Ovary (tissue), 9 donors: Measurements from ENCODE around the gene GRIK3. TPM values are rescaled to one million over a fixed set of nuclear protein-coding genes. Genes with fewer than 3 reads are reported as not detected.

Source experiments
- DNase-seq, 5 donors: peaks; one replicate each; pipeline ENCODE4 v3.0.0-alpha.2; 2019 to 2020
- H3K27ac ChIP-seq, 2 donors: fragments of 200-600 bp; one replicate each; pipeline versions ENCODE4 v1.5.1 to v1.8.0; 2019 to 2022
- H3K27me3 ChIP-seq: fragments of 200-600 bp; one replicate; pipeline ENCODE4 v1.8.0; 2022
- H3K36me3 ChIP-seq: fragments of 200-600 bp; sonication (generic); one replicate; pipeline ENCODE4 v1.5.1; 2019
- H3K4me1 ChIP-seq: one replicate; pipeline ENCODE4 v1.8.1; 2013; ENCODE audit warnings: mild to moderate bottlenecking, moderate library complexity; ENCODE audit not compliant: insufficient read depth
- H3K4me3 ChIP-seq: fragments of 200-600 bp; sonication (generic); one replicate; pipeline ENCODE4 v1.5.1; 2017
- H3K9me3 ChIP-seq, 2 donors: fragments of 200-600 bp in 1 of 2; sonication (generic) in 1 of 2; one replicate each; pipeline versions ENCODE4 v1.5.1 to v1.8.1; 2013 to 2019; ENCODE audit warnings: mild to moderate bottlenecking in 1 of 2, moderate library complexity in 1 of 2
- EP300 ChIP-seq: sonication (generic); formaldehyde crosslinking; IDR thresholded peaks from one replicate; pipeline ENCODE4 v1.6.1; 2017; ENCODE audit warnings: antibody characterized with exemption
- POLR2A ChIP-seq: fragments of 450-650 bp; IDR thresholded peaks from one replicate; pipeline ENCODE4 v1.6.1; 2017; ENCODE audit warnings: antibody characterized with exemption, mild to moderate bottlenecking, moderate library complexity
- WGBS, 3 donors: extraction: QIAGEN DNeasy Blood & Tissue Kit in 1 of 3; methylation state at CpG; one replicate each; pipeline versions ENCODE4 v1.1.5 to v1.1.7; 2013 to 2017; 5-methylcytosine and 5-hydroxymethylcytosine counted together
- intact Hi-C, 4 donors: fragments of 100-400 bp; cut with DNase I; formaldehyde crosslinking; loops; one replicate each; pipeline versions ENCODE4 v1.11.0 to v1.15.1; 2022 to 2023
- polyA plus RNA-seq, 2 donors: library from polyadenylated mRNA; stranded (reverse); fragments of 200-250 nt in 1 of 2; fragments of 350-450 nt in 1 of 2; fragmentation: Illumina TruSeq in 1 of 2; extraction: RNeasy Lipid Tissue Mini Kit (QIAGEN cat#74804) in 1 of 2; gene quantifications; one replicate each; pipeline ENCODE4 v1.2.3, GENCODE V29; 2013 to 2014
- total RNA-seq, 7 donors: library from RNA; depleted of rRNA in 2 of 7; stranded (reverse); fragments of >200 nt in 2 of 7; fragmentation: NEBNext Ultra II Directional in 3 of 7; extraction: Animal tissue kit (Norgen Biotek cat#: 25700) in 3 of 7; gene quantifications; one replicate each; pipeline versions ENCODE4 v1.1.0 to v1.2.4, GENCODE V29; 2016 to 2023
- TF ChIP-seq, protein P1 (sequence below), 3 donors: fragments of 450-650 bp in 2 of 3; fragments of 200-600 bp in 1 of 3; IDR thresholded peaks; one replicate each; pipeline versions ENCODE4 v1.5.1 to v1.8.0; 2016 to 2022; ENCODE audit warnings: antibody characterized with exemption in 3 of 3, mild to moderate bottlenecking in 1 of 3
- donor health status: DM: no; HTN: no; CAD: no; lungs with moderate emphysema.
- donor health status: DM: no; HTN: no; CAD: no.
- donor health status: Bipolar disorder and iron deficiency.
- donor health status: DM: yes; HTN: yes; CAD: no.
- donor health status: DM: no; HTN: no; CAD: no.
- donor health status: DM: yes; HTN: yes; CAD: no.

The GRIK3 gene
- total and polyA plus RNA-seq, 9 donors: 0.11 to 0.97 (median 0.32) TPM; not detected in 2

DNA sequence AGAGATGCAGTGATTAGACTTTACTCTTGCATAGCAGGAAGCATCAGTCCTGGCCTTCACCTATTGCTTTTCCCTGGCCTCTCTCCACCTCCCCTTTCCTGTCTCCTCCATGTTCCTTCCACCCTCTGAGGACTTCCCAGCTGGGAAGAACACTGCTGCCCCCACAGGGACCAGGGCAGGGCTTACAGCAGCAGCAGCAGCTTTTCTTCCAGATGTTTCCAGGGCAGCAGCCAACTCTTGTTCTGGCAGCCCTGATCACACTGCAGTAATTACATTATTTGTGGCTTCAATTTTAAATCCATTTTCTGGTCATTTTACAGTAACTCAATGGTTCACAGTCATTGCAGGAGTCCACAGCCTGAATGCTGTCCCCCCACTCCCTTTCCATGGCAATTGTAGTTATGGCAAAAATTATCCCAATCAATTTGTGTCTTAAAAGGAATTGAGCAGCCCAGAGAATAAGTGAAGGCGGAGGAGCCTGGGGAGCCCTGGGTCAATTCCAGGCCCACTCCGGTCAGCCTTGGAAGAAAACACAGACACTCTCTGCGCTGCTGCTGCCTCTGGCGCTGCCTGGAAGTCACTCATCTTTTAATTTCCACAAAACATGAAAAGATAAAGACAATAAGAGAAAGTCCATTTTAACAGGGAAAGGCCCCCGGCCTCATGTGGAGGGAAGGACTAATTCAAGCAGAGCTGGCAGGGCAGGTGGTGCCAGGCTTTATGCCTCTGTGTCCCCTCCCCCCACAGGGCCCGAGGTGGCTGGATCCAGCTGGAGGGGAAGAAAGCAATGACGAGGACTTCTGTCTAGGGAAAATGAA is 148.6 kb downstream of the GRIK3 start:
- TF ChIP-seq, protein P1, sequence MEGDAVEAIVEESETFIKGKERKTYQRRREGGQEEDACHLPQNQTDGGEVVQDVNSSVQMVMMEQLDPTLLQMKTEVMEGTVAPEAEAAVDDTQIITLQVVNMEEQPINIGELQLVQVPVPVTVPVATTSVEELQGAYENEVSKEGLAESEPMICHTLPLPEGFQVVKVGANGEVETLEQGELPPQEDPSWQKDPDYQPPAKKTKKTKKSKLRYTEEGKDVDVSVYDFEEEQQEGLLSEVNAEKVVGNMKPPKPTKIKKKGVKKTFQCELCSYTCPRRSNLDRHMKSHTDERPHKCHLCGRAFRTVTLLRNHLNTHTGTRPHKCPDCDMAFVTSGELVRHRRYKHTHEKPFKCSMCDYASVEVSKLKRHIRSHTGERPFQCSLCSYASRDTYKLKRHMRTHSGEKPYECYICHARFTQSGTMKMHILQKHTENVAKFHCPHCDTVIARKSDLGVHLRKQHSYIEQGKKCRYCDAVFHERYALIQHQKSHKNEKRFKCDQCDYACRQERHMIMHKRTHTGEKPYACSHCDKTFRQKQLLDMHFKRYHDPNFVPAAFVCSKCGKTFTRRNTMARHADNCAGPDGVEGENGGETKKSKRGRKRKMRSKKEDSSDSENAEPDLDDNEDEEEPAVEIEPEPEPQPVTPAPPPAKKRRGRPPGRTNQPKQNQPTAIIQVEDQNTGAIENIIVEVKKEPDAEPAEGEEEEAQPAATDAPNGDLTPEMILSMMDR (IDR thresholded peaks at IDR 0.05): no peak
- TF ChIP-seq POLR2A (no peak), EP300 (no peak)
- Histone ChIP-seq H3K27ac (no peak overlapping the region), H3K9me3 (no peaks in the 10 kb centered on the region), H3K4me3 (no peak overlapping the region), H3K36me3 (no peaks in the 10 kb centered on the region), H3K27me3 (no peaks in the 10 kb centered on the region), H3K4me1 (no peaks in the 10 kb centered on the region)
- 43 to 47% (median 45%) methylated on average over 7 of the region's 7 CpGs for WGBS, 3 donors
- DNase-seq: no peak
- intact Hi-C loops: no loop called here

DNA sequence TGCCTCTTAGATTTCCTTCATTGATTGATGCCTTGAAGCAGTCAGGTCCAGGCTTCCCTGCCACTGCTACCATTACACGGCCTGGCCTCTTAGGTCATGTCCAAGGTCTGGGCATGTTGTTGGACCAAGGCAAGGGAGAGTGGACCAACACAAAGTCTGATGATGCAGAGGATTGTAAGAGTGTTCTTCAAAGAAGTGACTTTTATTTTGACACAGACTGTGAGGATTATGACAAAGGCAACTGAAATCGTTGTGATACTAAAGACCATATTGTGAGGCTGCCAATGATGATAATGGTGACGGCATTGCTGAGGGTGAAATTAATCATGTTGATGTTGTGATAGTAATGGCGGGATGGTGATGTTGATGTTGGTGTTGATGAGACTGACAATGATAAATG is 149.5 kb downstream of the GRIK3 start:
- 50 to 61% (median 58%) methylated on average over 4 of the region's 4 CpGs for WGBS, 3 donors
- intact Hi-C loops: no loop called here
- Histone ChIP-seq H3K4me3 (no peak overlapping the region), H3K36me3 (no peaks in the 10 kb centered on the region), H3K27me3 (no peaks in the 10 kb centered on the region), H3K9me3 (no peaks in the 10 kb centered on the region), H3K4me1 (no peaks in the 10 kb centered on the region), H3K27ac (no peak overlapping the region)
- TF ChIP-seq EP300: no peak
- TF ChIP-seq, protein P1 (IDR thresholded peaks at IDR 0.05): no peak
- no peak for TF ChIP-seq POLR2A
- no peak for DNase-seq

DNA sequence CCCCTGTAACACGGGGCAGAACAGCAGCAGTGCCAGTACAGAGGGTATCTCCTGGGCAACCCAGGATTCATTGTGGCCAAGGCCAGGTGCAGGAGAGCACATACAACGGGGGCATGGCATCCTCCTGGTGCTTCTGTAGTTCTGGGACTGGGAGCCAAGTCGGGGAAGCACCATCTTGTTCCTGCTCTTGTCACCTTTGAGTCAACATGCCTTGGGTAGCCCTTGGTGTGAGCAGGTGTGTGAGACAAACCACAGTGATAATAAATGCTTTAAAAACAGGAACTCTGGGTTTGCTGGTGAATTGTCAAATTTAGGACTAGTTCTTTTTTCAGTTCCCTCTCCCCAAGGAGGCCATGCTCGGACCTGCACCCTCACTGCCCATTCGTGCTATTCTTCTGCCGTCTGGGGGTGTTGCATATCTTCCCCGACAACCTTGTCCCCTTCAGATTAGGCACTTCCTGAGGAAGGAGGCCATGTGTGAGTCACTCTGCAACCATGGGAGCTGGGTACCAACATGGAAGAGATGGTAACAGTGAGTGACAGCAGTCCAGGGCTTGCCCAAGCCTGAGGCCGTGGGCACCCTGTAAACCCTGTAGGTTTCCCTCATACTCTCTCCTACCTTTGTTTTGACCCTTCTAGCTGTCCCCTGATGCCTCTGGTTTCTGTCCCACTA is 150.2 kb downstream of the GRIK3 start:
- Histone ChIP-seq H3K4me1 (no peaks in the 10 kb centered on the region), H3K9me3 (no peaks in the 10 kb centered on the region), H3K27me3 (no peaks in the 10 kb centered on the region), H3K27ac (no peak overlapping the region), H3K4me3 (no peak overlapping the region), H3K36me3 (no peaks in the 10 kb centered on the region)
- 65 to 77% (median 74%) methylated on average over 8 of the region's 8 CpGs for WGBS, 3 donors
- no peak for TF ChIP-seq EP300
- no peak for DNase-seq
- intact Hi-C loops: no loop called here

- H3K4me1 ChIP-seq: no peaks in the 10 kb centered on the region
- no peak overlapping the region for H3K27ac ChIP-seq
- H3K9me3 ChIP-seq: no peaks in the 10 kb centered on the region
- no peaks in the 10 kb centered on the region for H3K36me3 ChIP-seq
- WGBS, 3 donors: 72 to 84% (median 79%) methylated on average over 3 of the region's 3 CpGs
- no peak overlapping the region for H3K4me3 ChIP-seq
- intact Hi-C loops: no loop called here
- TF ChIP-seq POLR2A (no peak), EP300 (no peak)
- TF ChIP-seq, protein P1 (IDR thresholded peaks at IDR 0.05): no peak
- H3K27me3 ChIP-seq: no peaks in the 10 kb centered on the region
- no peak for DNase-seq
Measured at GRCh38 chr1:36883315-36883949, 150.9 kb downstream of the GRIK3 start.
